Glomerular endothelial cell (primary cell): ENCODE results near the gene SCN2B. TPM values are rescaled to one million over a fixed set of nuclear protein-coding genes. Genes with fewer than 3 reads are reported as not detected.

Experiments used
- DNase-seq: peaks from one replicate; pipeline ENCODE4 v3.0.0-alpha.2; 2011; ENCODE audit warnings: low read depth, low spot score; ENCODE audit errors: extremely low read depth
- total RNA-seq: library from RNA; depleted of rRNA; stranded (reverse); fragments of >200 nt; gene quantifications from 2 replicates; pipeline ENCODE4 v1.2.3, GENCODE V29; 2015

The SCN2B gene, protein sequence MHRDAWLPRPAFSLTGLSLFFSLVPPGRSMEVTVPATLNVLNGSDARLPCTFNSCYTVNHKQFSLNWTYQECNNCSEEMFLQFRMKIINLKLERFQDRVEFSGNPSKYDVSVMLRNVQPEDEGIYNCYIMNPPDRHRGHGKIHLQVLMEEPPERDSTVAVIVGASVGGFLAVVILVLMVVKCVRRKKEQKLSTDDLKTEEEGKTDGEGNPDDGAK
- not detected in 2 replicates for total RNA-seq

DNA sequence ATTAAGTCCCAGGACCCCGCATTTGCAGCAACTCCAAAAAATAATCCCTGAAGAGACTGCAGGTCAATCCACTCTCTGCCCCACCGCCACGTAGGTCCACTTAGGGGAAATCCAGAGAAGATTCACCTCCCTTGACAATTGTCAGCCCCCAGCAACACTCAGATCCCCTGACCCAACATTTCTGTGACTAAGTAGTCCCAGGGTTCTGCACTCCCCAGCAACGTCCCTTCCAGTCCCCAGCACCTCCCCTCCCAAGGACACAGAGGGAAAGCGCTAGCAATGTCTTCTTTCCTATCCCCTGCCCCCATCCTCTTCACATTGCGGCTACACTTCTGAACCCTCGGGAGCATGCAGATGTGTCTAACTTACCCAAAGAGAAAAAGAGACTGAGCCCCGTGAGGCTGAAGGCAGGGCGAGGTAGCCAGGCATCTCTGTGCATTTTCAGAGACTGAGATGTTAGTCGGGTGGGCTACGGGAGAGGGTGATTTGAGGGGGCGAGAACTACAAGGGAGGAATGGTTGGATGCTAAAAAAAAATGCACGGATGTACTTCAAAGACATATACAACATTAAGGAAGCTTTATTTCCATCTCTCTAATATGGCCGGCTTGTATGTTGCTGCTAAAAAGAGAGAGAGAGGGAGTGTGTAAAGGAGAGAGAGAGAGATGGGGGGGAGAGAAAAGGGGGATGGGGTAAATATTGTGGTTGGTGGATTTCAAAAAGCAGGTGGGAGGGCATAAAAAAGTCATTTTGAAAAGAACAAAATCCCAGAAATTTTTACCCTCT lies at the start of gene SCN2B:
SCN2B (minus strand) TSS at position 647 of the 785 bp plus-strand sequence; CDS start at position 439, 208 bp downstream.
- DNase-seq = no peak

DNA sequence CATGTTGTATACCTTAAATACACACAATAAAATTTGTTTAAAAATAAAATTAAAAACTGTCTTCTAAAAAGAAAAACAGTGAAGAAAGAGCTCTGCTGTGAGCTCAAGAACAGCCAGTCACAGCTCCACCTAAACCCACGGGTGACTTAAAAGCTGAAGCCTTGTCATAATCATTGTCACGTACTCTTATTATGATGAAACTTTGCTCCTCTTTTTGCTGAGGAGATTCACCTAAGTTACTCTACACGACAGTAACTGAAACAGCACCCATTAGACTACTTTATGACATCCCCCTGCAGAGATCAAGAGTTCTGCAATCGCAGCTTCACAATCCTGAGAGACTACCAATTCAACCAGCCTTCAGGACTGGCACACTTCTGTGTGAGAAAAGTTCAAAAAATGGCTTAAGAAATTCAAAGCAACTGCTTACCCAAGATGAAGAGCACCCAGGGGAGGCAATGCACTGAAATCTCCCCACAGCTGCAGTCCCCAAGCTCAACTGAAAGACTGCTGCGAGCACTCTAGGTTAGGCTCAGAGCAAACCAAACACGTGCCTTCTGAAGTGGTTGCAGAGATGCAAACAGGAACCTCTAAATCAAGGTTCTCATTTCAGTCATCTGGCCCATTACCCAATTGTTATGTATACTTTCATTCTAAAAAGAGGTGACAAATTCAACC lies 48.2 kb upstream of the SCN2B start, which contains the start of gene JAML:
JAML (minus strand) TSS at position 501 of the 678 bp plus-strand sequence. CDS start 10,145 bp downstream, outside the sequence.
- no peak for DNase-seq

DNA sequence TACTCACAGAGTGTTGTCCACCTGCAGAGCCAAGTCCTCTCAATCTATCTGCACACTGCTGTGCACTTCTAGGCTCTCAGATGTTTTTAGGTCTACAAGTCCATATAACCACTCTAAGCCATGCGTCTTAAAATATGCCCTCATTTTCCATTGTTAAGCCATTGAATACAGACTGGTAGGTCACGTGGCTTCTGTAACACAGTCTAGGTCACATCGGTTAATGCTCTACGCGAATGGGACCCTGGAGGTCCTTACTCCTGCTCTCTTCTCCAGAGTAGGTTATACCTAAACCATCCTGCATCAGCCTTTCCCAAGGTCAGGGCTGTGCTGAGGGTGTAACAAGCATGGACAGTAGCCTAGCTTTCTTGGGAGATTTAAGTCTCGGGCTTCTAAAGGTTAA lies 47.6 kb upstream of the SCN2B start:
- no peak for DNase-seq

- no peak for DNase-seq
Measured at GRCh38 chr11:118223570-118223969, 47.1 kb upstream of the SCN2B start.

DNA sequence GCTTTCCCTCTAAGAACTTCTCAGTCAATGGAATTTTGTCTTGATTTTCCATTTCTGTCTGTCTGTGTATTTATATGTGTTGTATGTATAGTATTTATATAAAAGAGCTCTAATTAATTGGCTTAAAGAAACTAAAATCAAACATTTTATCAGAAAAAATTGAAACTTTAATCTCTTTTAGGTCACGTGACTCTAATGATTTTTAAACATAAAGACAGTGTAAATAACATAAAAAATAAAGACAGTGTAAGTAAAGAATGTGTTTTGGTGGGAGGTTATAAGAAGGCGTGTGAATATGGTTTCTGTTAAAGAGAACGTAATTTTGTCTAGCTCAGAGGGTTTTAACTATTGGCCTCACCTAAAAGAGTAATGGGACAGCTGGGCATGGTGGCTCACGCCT lies 46.0 kb upstream of the SCN2B start:
- DNase-seq = no peak

- no peak for DNase-seq
Measured at GRCh38 chr11:118221419-118221818, 45.0 kb upstream of the SCN2B start.

DNA sequence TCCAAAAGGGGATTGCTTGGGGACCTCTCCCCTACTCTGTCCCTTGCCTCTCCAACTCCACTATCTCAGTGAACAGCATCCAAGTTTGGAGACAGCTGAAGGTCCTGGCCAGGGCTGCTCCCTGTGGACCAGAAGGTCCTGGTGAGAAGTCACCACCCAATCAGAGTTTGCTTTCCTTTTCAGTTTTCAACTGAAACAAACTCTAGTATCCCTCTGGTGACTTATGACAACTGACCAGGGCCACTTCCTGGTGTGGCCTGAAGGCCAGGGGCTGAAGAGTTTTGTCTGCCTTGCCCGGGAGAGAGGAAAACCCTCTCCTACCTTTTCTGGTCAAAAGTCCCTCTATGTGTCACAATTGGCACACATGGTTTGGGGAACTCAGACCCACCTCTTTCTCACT lies 43.3 kb upstream of the SCN2B start:
- DNase-seq = no peak

- no peak for DNase-seq
Measured at GRCh38 chr11:118219244-118219643, 42.8 kb upstream of the SCN2B start.

GRCh38 chr11:118217575-118217974 lies 41.1 kb upstream of the SCN2B start:
- DNase-seq = no peak

GRCh38 chr11:118216621-118217481 lies 40.4 kb upstream of the SCN2B start:
- no peak for DNase-seq

DNA sequence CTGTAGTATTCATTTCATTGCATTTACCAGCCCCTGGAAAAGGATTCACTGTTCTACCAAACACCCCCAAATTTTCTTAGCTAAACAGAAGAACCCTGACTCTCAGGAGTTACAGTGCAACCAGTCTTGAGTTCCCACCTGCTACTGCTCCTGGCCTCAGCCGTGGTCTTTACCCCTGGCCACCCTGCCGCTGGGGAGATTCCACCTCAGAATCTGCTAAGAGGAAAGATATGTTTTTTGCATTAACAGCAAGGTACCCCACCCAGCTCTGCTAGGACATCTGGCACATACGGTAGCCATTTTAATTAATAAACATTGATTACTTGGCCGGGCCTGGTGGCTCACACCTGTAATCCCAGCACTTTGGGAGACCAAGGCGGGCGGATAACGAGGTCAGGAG lies 39.3 kb upstream of the SCN2B start:
- no peak for DNase-seq

GRCh38 chr11:118215262-118215661 lies 38.8 kb upstream of the SCN2B start:
- DNase-seq = no peak

- no peak for DNase-seq
Measured at GRCh38 chr11:118214210-118214914, 37.9 kb upstream of the SCN2B start.

DNA sequence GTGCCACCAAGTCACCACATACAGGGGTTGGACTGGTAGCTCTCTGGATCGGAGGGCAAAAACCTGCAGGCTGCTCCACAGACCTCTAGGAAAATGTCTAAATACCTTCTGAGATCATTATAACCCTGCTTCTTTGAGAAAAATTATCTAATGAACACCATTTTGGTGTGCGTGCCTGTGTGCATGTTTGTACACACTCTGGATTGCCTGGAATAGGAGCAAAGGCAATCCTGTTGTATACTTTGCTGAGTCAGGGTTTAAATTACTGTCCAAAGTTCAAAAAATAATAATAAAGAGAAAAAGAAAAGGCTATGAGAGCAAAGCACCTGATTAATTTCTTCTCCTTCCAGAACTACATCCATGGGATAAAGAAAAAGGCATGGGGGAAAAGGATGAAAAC lies 37.3 kb upstream of the SCN2B start:
- DNase-seq = no peak

DNA sequence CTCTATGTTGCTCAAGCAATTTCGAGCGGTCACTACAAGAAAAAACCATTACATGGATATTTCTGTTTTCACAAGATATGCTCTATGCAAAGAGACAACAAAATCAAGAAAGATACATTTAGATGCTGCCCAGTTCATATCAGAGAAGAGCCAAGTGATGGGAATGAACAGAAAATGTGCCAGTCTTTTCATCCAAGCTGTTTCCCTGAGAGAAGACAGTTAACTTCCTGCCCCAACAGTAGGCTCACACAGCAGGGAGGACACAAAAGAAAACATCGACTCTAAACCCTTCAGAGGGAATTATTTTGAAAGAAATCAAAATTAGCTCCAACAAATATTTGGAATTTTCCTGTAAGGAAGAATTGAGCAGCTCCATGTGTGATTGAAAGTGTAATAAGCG lies 36.8 kb upstream of the SCN2B start:
- no peak for DNase-seq

GRCh38 chr11:118212781-118213191 lies 36.3 kb upstream of the SCN2B start:
- DNase-seq = no peak

DNA sequence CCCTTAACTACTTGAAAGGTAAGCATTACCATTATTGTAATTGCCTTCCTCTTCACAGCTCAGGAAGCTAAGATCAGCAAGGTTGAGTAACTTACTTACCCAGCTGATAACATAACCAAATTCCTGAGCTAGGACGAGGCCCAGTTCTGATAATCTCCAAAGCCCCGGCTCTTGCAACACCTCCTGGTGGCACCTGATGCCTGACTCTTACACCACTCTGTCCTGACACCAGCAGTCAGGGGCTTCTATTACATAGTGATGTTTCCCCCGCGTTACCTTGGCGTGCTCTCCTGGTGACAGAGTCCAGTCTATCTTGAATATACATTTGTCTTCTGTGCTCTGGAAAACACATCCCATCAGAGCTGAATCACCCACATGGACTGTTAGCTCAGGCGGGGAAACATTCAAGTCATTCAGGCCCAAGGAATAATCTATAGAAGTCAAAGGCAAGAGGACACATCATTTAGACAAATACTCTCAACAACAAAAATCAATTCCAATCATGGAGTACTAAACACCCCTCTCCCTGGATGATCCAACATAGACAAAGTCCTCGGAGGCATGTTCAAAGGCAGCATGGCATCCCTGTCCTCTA lies 35.8 kb upstream of the SCN2B start:
- DNase-seq = no peak

DNA sequence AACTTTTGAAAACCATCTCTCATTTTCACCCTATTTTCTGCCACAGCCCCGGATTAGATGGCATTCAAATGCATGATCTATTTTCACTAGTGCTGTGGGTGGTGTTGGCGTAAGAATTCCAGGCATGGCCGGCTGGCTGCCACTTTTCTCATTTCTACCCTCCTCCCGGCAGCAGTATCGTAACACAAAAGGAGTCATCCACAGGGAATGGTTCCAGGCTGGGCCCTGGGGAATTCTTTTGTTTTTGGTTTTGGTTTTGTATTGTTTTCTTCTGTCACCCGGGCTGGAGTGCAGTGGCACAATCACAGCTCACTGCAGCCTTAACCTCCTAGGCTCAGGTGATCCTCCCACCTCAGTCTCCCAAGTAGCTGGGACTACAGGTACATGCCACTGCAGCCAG lies 34.6 kb upstream of the SCN2B start:
- no peak for DNase-seq

DNA sequence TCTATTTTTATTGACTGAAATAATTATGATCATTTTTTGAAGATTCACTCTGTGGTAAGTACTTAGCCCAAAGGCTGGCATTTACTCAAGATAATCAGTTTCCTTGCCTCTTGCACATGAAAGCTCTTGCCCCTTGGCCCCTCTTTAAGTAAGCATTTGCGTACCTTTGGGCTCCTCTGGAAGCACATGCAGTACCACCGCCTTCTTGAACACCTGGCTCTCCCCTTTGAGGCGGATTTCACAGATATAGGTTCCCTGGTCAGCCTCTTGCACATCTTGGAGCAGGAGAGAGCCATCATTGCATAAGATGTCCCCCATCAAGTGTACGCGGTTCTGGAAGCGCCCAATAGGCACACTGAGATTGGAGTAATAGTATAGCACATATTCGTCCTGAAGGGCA lies 33.9 kb upstream of the SCN2B start:
- DNase-seq = no peak

GRCh38 chr11:118209033-118209432 lies 32.6 kb upstream of the SCN2B start:
- no peak for DNase-seq
